ENCODE measurements around the gene TLCD1.

The TLCD1 gene

GRCh38 chr17:28686296-28686695, 39.7 kb downstream of the TLCD1 start:
- no peak for DNase-seq (ENCODE audit: low read depth)

- DNase-seq (ENCODE audit: low read depth) = no peak
Measured at GRCh38 chr17:28685366-28685765, 40.7 kb downstream of the TLCD1 start.

GRCh38 chr17:28684963-28685362, 41.1 kb downstream of the TLCD1 start:
- DNase-seq (ENCODE audit: low read depth) = no peak

- DNase-seq (ENCODE audit: low read depth) = no peak
Measured at GRCh38 chr17:28682655-28683054, 43.4 kb downstream of the TLCD1 start.

- no peak for DNase-seq (ENCODE audit: low read depth)
Measured at GRCh38 chr17:28675980-28676379, 50.1 kb downstream of the TLCD1 start.

- no peak for DNase-seq (ENCODE audit: low read depth)
Measured at GRCh38 chr17:28675490-28675889, 50.5 kb downstream of the TLCD1 start.

Measured in activated T-cell treated with anti-CD3 and anti-CD28 coated beads for 24 hours (primary cell).